ENCODE results near the gene JAK1.
"Not testable (repeated sequence)": the region's sequence is repeated elsewhere in the genome, so short reads cannot be mapped to it uniquely, and the experiment has no call there.

The JAK1 gene

GRCh38 chr1:64966158-64966971 lies at the start of gene JAK1:
JAK1 (minus strand) TSS chr1:64966549; CDS start chr1:64886264, 80,285 bp downstream.
- peak; percentile 94 for DNase-seq

GRCh38 chr1:65014321-65014720 lies 48.0 kb upstream of the JAK1 start:
- DNase-seq = no peak

DNA sequence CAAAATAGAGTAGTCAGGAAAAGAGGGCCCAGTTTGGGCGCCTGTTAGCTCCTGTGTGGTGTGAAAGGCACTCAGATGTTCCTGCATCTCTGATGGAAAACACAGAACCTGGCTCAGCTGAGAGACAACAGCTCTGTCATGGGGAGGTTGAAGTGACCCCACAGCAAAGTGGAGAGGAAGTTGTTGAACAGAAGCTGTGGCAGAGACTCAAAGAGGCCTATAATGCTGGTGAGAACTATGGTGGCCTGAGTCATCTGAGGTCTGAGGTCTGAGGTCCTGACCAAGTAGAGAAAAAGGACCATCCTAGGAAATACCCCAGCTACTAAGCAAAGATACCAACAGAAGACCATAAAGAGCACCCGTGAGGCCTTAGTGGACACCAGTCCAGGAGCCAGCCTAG lies 45.6 kb upstream of the JAK1 start:
- no peak for DNase-seq

GRCh38 chr1:65009724-65010420 lies 43.5 kb upstream of the JAK1 start:
- DNase-seq = no peak

GRCh38 chr1:65009176-65009575 lies 42.8 kb upstream of the JAK1 start:
- no peak for DNase-seq

- DNase-seq = no peak
These were observed 40.5 kb upstream of the JAK1 start for GRCh38 chr1:65006806-65007205.

- DNase-seq = no peak
These were observed 36.9 kb upstream of the JAK1 start for GRCh38 chr1:65003316-65003664.

DNA sequence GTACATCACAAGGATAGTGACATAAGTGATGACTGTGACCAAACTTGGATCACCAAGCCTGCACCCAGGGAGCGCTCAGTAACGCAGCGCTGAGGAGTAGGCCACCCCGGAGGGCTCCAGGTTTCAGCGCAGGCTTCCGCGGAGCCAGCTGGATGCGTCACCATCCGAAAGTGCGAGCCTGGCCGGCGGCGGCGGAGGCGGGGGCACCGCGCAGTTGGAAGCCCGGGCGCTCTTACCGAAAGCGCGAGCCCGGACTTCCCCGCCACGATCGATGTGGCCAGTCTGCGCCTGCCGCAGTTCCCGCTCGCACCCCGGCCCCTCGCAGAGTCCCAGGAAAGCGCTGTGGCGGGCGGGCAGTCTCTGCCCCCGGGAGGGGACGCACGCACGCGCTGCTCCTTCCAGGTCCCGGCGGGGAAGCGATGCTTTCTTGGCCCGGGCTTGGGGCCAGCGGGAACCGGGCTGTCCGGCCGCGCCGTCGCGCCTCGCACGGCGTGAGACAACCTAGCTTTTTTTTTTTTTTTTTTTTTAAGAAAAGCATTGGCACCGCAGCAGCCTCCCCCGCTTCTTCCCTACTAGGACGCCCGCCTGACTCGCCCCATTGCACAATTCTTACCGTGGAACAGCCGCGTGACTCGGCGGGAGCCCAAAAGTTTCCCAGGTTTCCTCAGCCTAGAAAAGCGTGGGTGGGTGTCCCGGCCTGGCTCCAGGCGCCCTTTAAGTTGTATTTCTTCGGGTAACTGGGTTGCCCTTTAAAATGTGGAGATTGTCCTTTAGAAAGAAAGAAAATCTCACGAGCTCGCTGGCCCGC lies 36.4 kb upstream of the JAK1 start:
- peak; percentile 83 for DNase-seq

GRCh38 chr1:65002156-65002507 lies 35.8 kb upstream of the JAK1 start:
- no peak for DNase-seq

DNA sequence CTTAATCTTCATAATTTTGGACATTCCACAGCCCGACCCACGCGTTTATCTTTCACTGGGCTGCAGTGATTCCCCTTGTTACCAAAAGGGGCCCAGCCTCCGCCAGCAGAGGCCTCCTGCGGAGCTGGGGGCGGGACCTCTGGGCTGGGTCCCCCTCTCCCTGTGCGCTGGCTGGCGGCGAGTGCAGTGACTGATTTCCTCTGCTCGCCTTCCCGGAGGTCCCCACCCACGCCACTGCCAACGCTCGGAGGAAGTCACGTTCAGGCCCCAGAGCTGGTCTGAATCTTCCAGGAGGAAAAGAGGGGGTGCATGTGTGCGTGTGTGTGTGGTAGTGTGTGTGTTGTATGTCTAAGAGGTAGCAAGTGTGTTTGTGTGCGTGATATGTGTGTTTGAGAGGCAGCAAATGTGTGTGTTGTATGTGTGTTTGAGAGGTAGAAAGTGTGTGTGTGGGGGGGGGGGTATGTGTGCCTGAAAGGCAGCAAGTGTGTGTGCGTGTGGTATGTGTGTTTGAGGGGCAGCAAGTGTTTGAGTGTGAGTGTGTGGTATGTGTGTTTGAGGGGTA lies 35.0 kb upstream of the JAK1 start:
- DNase-seq = peak; percentile 80

DNA sequence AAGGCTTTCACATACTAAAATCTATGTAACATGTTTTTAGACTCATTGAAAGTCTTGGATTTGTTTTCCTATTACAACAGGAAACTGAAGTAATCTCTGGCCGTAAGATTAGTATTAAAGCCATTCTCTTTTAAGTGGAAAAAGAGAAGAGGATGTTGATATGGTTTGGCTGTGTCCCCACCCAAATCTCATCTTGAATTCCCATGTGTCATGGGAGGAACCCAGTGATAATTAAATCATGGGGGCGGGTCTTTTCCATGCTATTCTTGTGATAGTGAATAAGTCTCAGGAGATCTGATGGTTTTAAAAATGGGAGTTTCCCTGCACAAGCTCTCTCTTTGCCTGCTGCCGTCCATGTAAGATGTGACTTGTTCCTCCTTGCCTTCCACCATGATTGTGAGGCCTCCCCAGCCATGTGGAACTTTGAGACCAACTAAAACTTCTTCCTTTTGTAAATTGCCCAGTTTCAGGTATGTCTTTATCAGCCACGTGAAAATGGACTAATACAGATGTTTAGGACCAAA lies 32.1 kb upstream of the JAK1 start:
- not testable (repeated sequence) for DNase-seq

GRCh38 chr1:64996541-64997257 lies 30.4 kb upstream of the JAK1 start:
- DNase-seq = no peak

DNA sequence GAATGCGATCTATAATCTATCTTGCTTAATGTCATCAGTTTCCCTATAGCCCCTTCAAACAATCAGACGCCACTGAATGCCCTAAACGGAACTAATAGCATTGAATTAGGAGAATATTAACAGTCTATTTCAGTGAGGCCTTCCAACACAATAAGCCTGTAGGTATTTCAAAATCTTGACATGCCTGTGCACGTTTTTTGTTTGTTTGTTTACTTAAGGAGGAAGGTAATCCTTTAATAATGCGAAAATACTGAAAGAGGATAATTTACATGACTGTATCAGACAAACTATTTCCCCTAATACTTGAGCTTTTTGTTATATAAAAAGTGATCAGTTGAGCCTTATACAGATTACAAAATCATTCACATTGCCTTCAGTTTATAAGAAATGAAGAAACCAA lies 29.0 kb upstream of the JAK1 start:
- DNase-seq = no peak

DNA sequence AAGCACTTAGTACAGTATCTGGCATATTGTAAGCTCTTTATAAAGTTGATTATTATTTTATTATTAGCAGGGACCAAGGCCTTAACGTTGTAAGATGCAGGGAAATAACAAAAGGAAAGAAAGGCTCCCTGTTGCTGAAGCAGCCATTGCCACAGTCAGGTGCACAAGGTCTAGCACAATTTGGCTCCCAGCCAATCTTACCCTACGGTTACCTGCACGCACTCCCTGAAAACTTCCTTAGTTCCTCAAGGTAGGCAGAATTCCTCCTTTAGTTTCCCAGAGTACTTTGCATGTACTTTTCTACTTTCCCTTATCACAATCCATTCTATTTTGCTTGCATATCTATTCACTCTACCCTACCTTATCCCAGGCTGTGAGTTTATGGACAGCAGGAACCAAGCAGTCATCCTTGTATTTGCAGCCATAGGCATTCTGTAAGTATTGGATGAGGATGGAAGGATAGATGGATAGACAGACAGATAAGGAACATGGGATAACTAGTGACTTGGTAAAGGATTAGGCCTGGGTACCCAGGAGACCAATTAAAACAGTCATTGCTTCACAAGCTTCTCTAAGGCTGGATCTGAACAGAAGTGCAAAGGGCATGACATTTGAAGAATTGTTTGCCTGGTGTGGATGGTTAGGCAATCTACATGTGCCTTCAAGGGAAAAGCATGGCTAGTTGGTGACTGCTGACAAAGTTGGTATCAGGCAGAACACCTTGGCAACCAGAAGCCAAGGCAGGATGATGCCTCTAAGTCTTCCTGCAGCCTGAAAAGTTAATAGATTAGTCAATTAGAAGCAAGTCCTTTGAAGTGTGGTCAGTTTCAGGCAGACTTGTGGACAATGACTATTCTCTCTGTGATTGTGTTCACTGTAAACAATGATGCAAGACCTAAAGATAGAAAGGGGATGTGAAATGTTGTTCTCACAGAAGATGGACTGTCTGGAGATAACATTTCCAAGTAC lies 20.8 kb upstream of the JAK1 start:
- no peak for DNase-seq

- DNase-seq = no peak
These were observed 18.4 kb upstream of the JAK1 start for GRCh38 chr1:64984737-64985136.

DNA sequence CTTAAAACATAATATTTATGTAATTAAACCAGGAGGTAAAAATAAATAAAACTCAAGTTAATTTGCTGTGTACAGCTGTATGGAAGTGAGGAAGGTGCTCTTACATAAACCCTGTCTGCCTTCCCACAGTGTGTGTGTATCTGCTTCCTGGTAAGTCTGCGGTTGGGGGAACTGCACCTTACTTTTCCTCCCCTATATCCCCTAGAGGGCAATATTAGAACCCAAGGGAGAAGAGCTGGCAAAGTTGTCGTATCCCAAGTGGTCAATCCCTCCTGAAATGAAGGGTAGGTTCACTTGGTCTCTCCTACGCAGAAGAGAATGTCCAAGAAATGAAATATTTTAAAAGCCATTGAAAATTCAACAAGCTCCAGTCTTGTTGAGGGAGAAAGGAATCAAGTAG lies 17.8 kb upstream of the JAK1 start:
- DNase-seq = no peak

GRCh38 chr1:64983110-64983509 lies 16.8 kb upstream of the JAK1 start:
- DNase-seq = no peak

- no peak for DNase-seq
These were observed 15.5 kb upstream of the JAK1 start for GRCh38 chr1:64981601-64982533.

DNA sequence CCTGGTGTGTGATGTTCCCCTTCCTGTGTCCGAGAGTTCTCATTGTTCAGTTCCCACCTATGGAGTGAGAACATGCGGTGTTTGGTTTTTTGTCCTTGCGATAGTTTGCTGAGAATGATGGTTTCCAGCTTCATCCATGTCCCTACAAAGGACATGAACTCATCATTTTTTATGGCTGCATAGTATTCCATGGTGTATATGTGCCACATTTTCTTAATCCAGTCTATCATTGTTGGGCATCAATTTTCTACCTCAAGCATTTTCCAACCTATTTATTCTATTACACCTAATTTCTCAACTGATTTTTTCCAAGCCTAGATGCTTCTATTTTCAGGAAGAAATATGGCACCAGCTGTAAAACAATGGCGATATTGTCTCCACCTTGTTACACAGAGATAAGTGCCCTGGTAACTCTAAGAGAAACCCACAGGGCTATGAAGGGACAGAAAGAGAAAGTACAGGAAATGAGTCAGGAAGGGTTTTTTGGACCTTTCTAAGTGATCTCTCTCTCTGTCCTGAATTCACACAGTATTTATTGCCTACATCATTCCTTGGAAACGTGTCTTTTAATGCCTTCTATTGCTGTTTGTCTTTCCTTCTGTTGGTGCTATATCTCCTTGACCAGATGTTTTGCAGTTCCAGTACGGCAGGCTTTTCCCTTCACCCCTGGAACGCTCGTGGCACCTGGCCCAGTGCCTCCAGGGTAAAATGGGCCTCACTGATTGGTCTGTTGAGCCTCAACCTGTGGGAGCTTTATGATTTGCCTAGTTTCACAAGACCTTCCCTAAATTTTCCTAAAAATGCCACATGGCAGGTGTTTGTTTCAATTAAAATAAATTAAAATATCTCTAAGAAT lies 14.6 kb upstream of the JAK1 start:
- no peak for DNase-seq
